ENCODE measurements around the gene APOC3.

The APOC3 gene

GRCh38 chr11:116829525-116830183 is at the start of gene APOC3:
TSS of gene APOC3 (plus strand) at chr11:116829907. CDS start at chr11:116830583, 676 bp downstream.
- no peak for TF ChIP-seq ZFX (IDR thresholded peaks at IDR 0.05)
- TF ChIP-seq, protein P1, sequence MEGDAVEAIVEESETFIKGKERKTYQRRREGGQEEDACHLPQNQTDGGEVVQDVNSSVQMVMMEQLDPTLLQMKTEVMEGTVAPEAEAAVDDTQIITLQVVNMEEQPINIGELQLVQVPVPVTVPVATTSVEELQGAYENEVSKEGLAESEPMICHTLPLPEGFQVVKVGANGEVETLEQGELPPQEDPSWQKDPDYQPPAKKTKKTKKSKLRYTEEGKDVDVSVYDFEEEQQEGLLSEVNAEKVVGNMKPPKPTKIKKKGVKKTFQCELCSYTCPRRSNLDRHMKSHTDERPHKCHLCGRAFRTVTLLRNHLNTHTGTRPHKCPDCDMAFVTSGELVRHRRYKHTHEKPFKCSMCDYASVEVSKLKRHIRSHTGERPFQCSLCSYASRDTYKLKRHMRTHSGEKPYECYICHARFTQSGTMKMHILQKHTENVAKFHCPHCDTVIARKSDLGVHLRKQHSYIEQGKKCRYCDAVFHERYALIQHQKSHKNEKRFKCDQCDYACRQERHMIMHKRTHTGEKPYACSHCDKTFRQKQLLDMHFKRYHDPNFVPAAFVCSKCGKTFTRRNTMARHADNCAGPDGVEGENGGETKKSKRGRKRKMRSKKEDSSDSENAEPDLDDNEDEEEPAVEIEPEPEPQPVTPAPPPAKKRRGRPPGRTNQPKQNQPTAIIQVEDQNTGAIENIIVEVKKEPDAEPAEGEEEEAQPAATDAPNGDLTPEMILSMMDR (conservative IDR thresholded peaks at IDR 0.05): no peak
- H3K27ac ChIP-seq: no peak within 1 kb of the TSS

DNA sequence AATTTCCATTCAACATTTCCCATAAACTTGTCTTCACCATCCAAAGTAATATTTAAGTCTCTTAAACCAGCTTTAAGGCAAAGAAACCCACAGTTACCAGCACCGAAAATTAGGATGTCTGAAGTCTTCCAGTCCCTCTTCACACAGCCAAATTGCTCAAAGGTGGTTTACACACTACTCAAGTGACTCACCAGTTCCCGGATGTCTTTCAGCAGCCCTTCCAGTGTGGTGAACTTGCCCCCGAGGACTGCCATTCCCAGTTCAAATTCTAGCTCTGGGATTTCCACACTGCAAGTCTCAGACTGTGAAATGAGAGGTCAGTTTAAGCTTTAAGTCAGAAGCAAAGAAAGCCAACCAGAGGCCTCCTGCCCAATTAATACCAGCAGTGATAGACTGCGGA is 47.0 kb upstream of the APOC3 start:
- TF ChIP-seq, protein P1 (conservative IDR thresholded peaks at IDR 0.05): no peak
- no peak for TF ChIP-seq ZFX (IDR thresholded peaks at IDR 0.05)
- H3K27ac ChIP-seq: no peak overlapping the region

- no peak for TF ChIP-seq ZFX (IDR thresholded peaks at IDR 0.05)
- TF ChIP-seq, protein P1 (conservative IDR thresholded peaks at IDR 0.05): no peak
These were observed 43.4 kb upstream of the APOC3 start for GRCh38 chr11:116786326-116786725.

DNA sequence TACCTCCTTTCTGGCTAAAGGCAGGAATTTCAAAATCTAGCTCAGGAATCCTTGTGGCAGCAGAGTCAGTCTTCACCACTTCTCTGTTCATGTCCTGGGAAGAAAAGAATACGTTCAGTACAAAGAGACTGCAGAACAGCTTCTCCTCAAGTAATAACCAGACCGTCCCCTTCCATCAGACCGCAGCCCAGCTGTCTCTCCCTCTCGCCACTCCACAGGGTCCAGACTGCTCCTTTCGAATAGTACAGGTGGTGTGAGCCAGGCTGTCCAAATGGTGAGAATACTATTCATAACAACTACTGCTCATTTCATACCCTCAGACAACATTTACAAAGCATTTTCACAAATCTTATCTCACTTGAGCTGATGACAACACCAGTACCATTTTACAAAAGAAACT is 42.7 kb upstream of the APOC3 start:
- H3K27ac ChIP-seq: peak overlapping the region; percentile 78

More at GRCh38 chr11:116786326-116786725, 43.4 kb upstream of the APOC3 start:
- H3K27ac ChIP-seq: no peak overlapping the region

GRCh38 chr11:116787436-116787785 is 42.3 kb upstream of the APOC3 start:
- H3K27ac ChIP-seq: peak overlapping the region; percentile 78
- TF ChIP-seq, protein P1 (conservative IDR thresholded peaks at IDR 0.05): no peak
- TF ChIP-seq ZFX (IDR thresholded peaks at IDR 0.05): no peak

More for the DNA sequence above, 42.7 kb upstream of the APOC3 start:
- no peak for TF ChIP-seq ZFX (IDR thresholded peaks at IDR 0.05)
- TF ChIP-seq, protein P1 (conservative IDR thresholded peaks at IDR 0.05): no peak

GRCh38 chr11:116787786-116788486 is 41.8 kb upstream of the APOC3 start, which contains the start of gene ZPR1:
TSS of gene ZPR1 (minus strand) at chr11:116788023. CDS start at chr11:116787990, 33 bp downstream.
- peak within 1 kb of the TSS; percentile 78 for H3K27ac ChIP-seq
- TF ChIP-seq, protein P1 (conservative IDR thresholded peaks at IDR 0.05): no peak
- TF ChIP-seq ZFX (IDR thresholded peaks at IDR 0.05): no peak

DNA sequence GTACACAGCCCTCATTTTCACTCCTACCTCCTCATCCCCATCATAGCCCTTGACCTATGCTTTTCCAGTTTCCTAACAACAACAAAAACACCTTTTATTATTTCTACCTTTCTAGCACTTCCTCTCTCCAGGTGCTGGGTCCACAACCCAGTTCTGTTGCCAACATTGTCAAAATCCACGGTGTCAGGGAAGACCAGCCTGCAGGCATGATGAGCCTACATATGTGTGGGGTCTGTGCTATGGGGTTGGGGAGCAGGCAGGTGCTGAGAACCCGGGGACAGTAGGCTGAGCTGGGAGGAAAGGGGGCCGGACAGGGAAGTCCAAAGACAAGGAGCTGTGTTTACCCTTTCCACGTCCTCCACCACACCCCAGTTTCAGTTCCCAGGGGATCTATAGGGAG is 41.2 kb upstream of the APOC3 start:
- peak overlapping the region; percentile 78 for H3K27ac ChIP-seq
- TF ChIP-seq, protein P1 (conservative IDR thresholded peaks at IDR 0.05): no peak
- TF ChIP-seq ZFX (IDR thresholded peaks at IDR 0.05): no peak

Data from C4-2B (cell line).